Measurements from ENCODE around the gene SLAMF7. TPM values are rescaled to one million over a fixed set of nuclear protein-coding genes. Genes with fewer than 3 reads are reported as not detected.

The SLAMF7 gene
- polyA plus RNA-seq, 4 donors: 1.8 to 12.2 (median 3.7) TPM

DNA sequence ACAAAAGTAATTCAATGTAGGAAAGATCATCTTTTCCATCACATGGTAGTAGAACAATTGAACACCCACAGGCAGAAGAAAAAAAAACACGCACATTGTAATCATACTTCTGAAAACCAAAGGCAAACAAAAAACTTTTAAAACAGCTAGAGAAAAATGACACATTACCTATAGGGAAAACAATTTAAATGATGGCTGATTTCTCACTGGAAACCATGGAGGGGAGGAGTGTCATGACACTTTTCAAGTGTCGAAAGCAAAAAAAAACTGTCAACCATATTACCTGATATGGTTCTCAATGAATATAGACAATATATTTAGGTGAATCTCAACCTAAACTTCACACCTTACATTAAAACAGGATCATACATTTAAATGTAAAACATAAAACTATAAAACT is 776 bp upstream of the SLAMF7 start:
- no peaks in the 10 kb centered on the region for H3K27me3 ChIP-seq (ENCODE audit: control insufficient read depth in 3 of 3, insufficient read depth in 3 of 3, low read length in 3 of 3)
- DNase-seq (no peak), FAIRE-seq (peak; percentile 10)
- H3K27ac ChIP-seq (ENCODE audit: low read depth in 1 of 3, low read length in 2 of 3): no peak overlapping the region
- H3K4me3 ChIP-seq (ENCODE audit: low read depth in 1 of 3, low read length in 3 of 3): no peak overlapping the region
- H3K36me3 ChIP-seq (ENCODE audit: control insufficient read depth in 3 of 3, insufficient read depth in 2 of 3, low read depth in 1 of 3, low read length in 3 of 3): no peaks in the 10 kb centered on the region
- no peaks in the 10 kb centered on the region for H3K4me1 ChIP-seq (ENCODE audit: control insufficient read depth in 3 of 3, insufficient read depth in 2 of 3, low read depth in 1 of 3, low read length in 2 of 3)
- peaks cover 0 to 4% of the 10 kb centered on the region in 2 donors for H3K9me3 ChIP-seq (ENCODE audit: control insufficient read depth in 2 of 2, insufficient read depth in 1 of 2, low read depth in 1 of 2, low read length in 1 of 2)
- 85 to 94% (median 89%) methylated on average over 2 of the region's 2 CpGs for WGBS, 3 donors

DNA sequence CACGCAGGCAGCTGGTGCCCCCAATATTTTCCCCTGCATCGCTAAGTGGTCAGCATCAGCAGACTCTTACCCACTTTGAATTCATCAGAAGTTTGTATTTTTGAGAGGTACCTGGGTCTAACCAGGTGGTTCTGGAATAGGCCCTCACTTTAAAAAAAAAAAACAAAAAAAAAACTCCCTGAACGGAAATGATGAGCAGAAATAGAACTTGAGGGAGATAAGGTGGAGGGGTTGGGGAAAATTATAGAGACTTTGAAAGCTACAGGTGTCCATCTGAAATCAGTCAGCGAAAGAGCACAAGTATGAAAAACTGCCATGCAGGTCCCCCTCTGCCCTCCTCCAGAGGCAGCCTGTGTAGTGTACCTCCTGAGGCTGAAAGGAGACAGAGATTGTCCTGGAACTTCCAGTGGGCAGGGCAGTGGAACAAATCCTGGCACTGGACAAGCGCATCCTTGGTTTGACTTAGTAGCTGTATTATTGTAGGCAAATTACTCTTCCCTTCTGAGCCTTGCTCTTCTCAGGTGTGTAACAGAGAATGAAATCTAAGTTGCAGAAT is 1.2 kb downstream of the SLAMF7 start:
- H3K4me1 ChIP-seq (ENCODE audit: control insufficient read depth in 3 of 3, insufficient read depth in 2 of 3, low read depth in 1 of 3, low read length in 2 of 3): no peaks in the 10 kb centered on the region
- peaks cover 0 to 4% of the 10 kb centered on the region in 2 donors for H3K9me3 ChIP-seq (ENCODE audit: control insufficient read depth in 2 of 2, insufficient read depth in 1 of 2, low read depth in 1 of 2, low read length in 1 of 2)
- H3K4me3 ChIP-seq (ENCODE audit: low read depth in 1 of 3, low read length in 3 of 3): peak overlapping the region in 1 of 3 donors; percentile 31
- H3K36me3 ChIP-seq (ENCODE audit: control insufficient read depth in 3 of 3, insufficient read depth in 2 of 3, low read depth in 1 of 3, low read length in 3 of 3): no peaks in the 10 kb centered on the region
- H3K27me3 ChIP-seq (ENCODE audit: control insufficient read depth in 3 of 3, insufficient read depth in 3 of 3, low read length in 3 of 3): no peaks in the 10 kb centered on the region
- 70 to 86% (median 79%) methylated on average over 5 of the region's 5 CpGs for WGBS, 3 donors
- DNase-seq: no peak
- no peak for FAIRE-seq
- peak overlapping the region in 1 of 3 donors; percentile 79 for H3K27ac ChIP-seq (ENCODE audit: low read depth in 1 of 3, low read length in 2 of 3)

DNA sequence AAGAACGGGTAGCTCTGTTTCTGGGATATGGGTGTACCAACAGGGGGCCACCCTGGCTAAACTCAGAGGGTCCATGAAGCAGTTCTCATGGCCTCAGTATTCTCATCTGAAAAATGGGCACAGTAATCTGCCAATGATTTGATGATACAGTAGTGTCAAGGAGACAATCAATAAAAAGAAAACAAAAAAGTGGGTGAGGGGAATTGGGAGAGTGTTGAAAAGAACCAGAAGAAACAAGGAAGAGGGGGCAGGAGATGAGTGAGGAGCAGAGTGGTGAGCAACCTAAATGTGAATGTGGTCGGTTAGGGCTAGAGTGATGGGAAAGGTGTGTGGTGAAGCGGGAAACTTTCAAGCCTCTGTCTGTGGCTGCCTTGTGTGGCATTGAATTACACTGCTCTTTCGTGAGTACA is 2.0 kb downstream of the SLAMF7 start:
- FAIRE-seq (no peak), DNase-seq (no peak)
- H3K9me3 ChIP-seq (ENCODE audit: control insufficient read depth in 2 of 2, insufficient read depth in 1 of 2, low read depth in 1 of 2, low read length in 1 of 2): peaks cover 0 to 4% of the 10 kb centered on the region in 2 donors
- H3K4me3 ChIP-seq (ENCODE audit: low read depth in 1 of 3, low read length in 3 of 3): peak overlapping the region in 1 of 3 donors; percentile 32
- H3K36me3 ChIP-seq (ENCODE audit: control insufficient read depth in 3 of 3, insufficient read depth in 2 of 3, low read depth in 1 of 3, low read length in 3 of 3): no peaks in the 10 kb centered on the region
- WGBS, 3 donors: 75 to 88% (median 79%) methylated on average over 4 of the region's 4 CpGs
- H3K27ac ChIP-seq (ENCODE audit: low read depth in 1 of 3, low read length in 2 of 3): peak overlapping the region in 1 of 3 donors; percentile 59
- no peaks in the 10 kb centered on the region for H3K27me3 ChIP-seq (ENCODE audit: control insufficient read depth in 3 of 3, insufficient read depth in 3 of 3, low read length in 3 of 3)
- no peaks in the 10 kb centered on the region for H3K4me1 ChIP-seq (ENCODE audit: control insufficient read depth in 3 of 3, insufficient read depth in 2 of 3, low read depth in 1 of 3, low read length in 2 of 3)

DNA sequence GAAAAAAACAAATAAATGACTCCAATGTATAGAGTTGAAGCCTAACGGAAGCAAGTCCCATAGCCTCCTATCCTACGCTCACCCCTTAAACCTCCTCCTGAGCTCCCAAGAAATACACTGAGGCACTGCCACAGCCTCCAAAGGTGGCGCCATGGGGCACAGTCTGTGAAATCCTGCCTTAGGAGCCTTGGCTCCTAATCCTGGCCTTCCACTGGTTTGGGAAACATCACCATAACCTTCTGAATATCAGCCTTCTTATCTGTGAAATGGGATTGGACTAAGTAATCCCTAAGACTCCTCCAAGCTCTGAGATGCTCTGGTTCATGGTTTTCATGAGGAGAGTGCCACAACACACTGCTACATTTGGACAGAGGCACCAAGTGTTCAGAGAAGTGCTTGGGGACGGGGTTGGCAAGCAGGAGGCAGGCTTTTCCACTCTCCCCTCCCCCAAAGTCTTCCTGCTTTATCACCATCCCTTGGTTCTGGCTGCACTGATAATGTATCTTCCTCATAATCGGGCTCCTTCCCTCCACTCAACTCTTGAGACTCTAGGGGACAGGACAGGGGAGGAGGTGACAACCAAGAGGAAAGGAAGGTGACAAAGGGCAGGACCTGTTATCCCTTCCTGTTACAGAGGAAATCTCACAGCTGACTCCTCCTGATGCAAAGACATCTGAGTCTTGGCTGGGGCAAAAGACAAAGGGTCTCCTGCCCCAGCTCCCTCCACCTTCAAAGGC is 2.7 kb downstream of the SLAMF7 start:
- H3K27ac ChIP-seq (ENCODE audit: low read depth in 1 of 3, low read length in 2 of 3): peak overlapping the region in 2 of 3 donors; percentile 57 to 59
- H3K27me3 ChIP-seq (ENCODE audit: control insufficient read depth in 3 of 3, insufficient read depth in 3 of 3, low read length in 3 of 3): no peaks in the 10 kb centered on the region
- H3K9me3 ChIP-seq (ENCODE audit: control insufficient read depth in 2 of 2, insufficient read depth in 1 of 2, low read depth in 1 of 2, low read length in 1 of 2): no peaks in the 10 kb centered on the region
- WGBS, 3 donors: 65 to 84% (median 73%) methylated on average over 5 of the region's 5 CpGs
- H3K4me1 ChIP-seq (ENCODE audit: control insufficient read depth in 3 of 3, insufficient read depth in 2 of 3, low read depth in 1 of 3, low read length in 2 of 3): no peaks in the 10 kb centered on the region
- FAIRE-seq (no peak), DNase-seq (no peak)
- peak overlapping the region in 1 of 3 donors; percentile 8 for H3K4me3 ChIP-seq (ENCODE audit: low read depth in 1 of 3, low read length in 3 of 3)
- no peaks in the 10 kb centered on the region for H3K36me3 ChIP-seq (ENCODE audit: control insufficient read depth in 3 of 3, insufficient read depth in 2 of 3, low read depth in 1 of 3, low read length in 3 of 3)

DNA sequence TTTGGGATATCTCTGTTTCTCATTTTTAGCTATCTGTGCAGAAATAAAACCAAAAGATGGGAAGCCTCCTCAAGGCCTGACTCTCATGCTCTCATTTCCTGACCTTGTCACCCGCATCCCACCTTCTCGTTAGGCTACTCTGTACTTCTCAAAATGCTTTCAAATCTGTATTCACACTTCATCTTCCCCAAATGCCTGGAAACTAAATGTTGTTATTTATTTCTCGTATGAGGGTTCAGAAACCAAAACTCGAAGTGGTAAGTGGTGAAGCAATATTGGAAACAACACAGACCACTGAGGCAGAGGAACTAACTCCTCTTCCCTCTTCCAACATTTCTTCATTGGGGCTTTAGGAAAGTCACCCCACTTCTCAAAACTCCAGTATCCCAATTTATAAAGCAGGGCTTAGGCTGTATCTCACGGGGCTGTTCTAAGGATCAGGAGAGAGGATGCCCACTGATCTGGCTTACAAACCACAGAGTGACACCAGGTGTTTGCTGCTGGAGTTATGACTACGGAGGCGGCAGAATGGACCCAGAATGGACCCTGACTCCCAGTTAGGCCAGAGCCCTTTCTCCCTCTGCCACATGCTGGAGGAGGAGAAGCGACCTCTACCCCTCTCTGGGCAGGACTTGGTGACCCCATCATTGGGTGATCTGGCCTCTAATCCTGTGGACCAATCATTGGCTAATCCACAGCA is 3.5 kb downstream of the SLAMF7 start:
- no peak for FAIRE-seq
- H3K27ac ChIP-seq (ENCODE audit: low read depth in 1 of 3, low read length in 2 of 3): peak overlapping the region in 2 of 3 donors; percentile 24 to 59
- no peaks in the 10 kb centered on the region for H3K4me1 ChIP-seq (ENCODE audit: control insufficient read depth in 3 of 3, insufficient read depth in 2 of 3, low read depth in 1 of 3, low read length in 2 of 3)
- 74 to 90% (median 78%) methylated on average over 8 of the region's 8 CpGs for WGBS, 3 donors
- H3K4me3 ChIP-seq (ENCODE audit: low read depth in 1 of 3, low read length in 3 of 3): no peak overlapping the region
- no peak for DNase-seq
- H3K27me3 ChIP-seq (ENCODE audit: control insufficient read depth in 3 of 3, insufficient read depth in 3 of 3, low read length in 3 of 3): no peaks in the 10 kb centered on the region
- no peaks in the 10 kb centered on the region for H3K9me3 ChIP-seq (ENCODE audit: control insufficient read depth in 2 of 2, insufficient read depth in 1 of 2, low read depth in 1 of 2, low read length in 1 of 2)
- no peaks in the 10 kb centered on the region for H3K36me3 ChIP-seq (ENCODE audit: control insufficient read depth in 3 of 3, insufficient read depth in 2 of 3, low read depth in 1 of 3, low read length in 3 of 3)

GRCh38 chr1:160743266-160743665 is 4.2 kb downstream of the SLAMF7 start:
- H3K27ac ChIP-seq (ENCODE audit: low read depth in 1 of 3, low read length in 2 of 3): peak overlapping the region in 2 of 3 donors; percentile 24 to 60
- H3K9me3 ChIP-seq (ENCODE audit: control insufficient read depth in 2 of 2, insufficient read depth in 1 of 2, low read depth in 1 of 2, low read length in 1 of 2): no peaks in the 10 kb centered on the region
- WGBS, 3 donors: 84 to 89% (median 86%) methylated on average over 3 of the region's 3 CpGs
- H3K4me3 ChIP-seq (ENCODE audit: low read depth in 1 of 3, low read length in 3 of 3): no peak overlapping the region
- no peaks in the 10 kb centered on the region for H3K4me1 ChIP-seq (ENCODE audit: control insufficient read depth in 3 of 3, insufficient read depth in 2 of 3, low read depth in 1 of 3, low read length in 2 of 3)
- no peak for DNase-seq
- no peaks in the 10 kb centered on the region for H3K36me3 ChIP-seq (ENCODE audit: control insufficient read depth in 3 of 3, insufficient read depth in 2 of 3, low read depth in 1 of 3, low read length in 3 of 3)
- H3K27me3 ChIP-seq (ENCODE audit: control insufficient read depth in 3 of 3, insufficient read depth in 3 of 3, low read length in 3 of 3): no peaks in the 10 kb centered on the region
- FAIRE-seq: no peak

DNA sequence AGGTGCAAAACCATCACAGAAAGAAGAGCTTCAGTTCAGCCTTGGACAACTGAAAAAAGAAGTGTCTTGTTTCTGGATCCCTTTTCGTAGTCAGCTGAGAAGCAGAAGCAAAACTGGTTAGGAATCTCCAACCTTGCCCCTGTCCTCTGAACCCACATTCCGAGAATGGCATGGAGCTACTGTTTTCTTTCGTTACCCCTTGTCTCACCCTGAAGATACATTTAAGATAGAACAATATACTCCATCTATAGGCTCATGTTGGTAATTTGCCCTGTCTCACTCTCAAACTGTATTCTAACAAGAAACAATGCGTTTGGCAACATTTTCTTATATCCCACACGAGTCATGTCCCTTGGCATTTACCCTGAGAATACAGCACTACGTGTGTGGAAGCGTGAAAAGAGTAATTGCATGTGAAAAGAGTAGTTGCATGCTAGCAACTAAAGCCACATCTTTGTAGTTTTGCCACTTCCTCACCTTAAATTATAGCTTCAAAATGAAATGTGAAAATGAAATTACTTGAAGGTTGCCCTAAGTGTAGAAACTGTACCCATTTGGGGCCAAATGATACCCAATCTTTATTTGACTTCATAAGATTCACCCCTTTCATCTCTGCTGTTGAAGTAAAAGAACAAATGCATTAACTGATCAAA is 5.3 kb downstream of the SLAMF7 start:
- peak overlapping the region in 2 of 3 donors; percentile 2 to 9 for H3K27ac ChIP-seq (ENCODE audit: low read depth in 1 of 3, low read length in 2 of 3)

GRCh38 chr1:160744852-160745520 is 5.9 kb downstream of the SLAMF7 start:
- no peak for FAIRE-seq
- Histone ChIP-seq H3K4me3 (ENCODE audit: low read depth in 1 of 3, low read length in 3 of 3) (no peak overlapping the region), H3K27me3 (ENCODE audit: control insufficient read depth in 3 of 3, insufficient read depth in 3 of 3, low read length in 3 of 3) (peaks cover 0 to 4% (median 0%) of the 10 kb centered on the region in 3 donors), H3K36me3 (ENCODE audit: control insufficient read depth in 3 of 3, insufficient read depth in 2 of 3, low read depth in 1 of 3, low read length in 3 of 3) (no peaks in the 10 kb centered on the region), H3K4me1 (ENCODE audit: control insufficient read depth in 3 of 3, insufficient read depth in 2 of 3, low read depth in 1 of 3, low read length in 2 of 3) (no peaks in the 10 kb centered on the region), H3K27ac (ENCODE audit: low read depth in 1 of 3, low read length in 2 of 3) (peak overlapping the region in 1 of 3 donors; percentile 26), H3K9me3 (ENCODE audit: control insufficient read depth in 2 of 2, insufficient read depth in 1 of 2, low read depth in 1 of 2, low read length in 1 of 2) (no peaks in the 10 kb centered on the region)
- WGBS, 3 donors: 73 to 76% (median 74%) methylated on average over 5 of the region's 5 CpGs
- DNase-seq: no peak

More for the DNA sequence above, 5.3 kb downstream of the SLAMF7 start:
- Histone ChIP-seq H3K4me1 (ENCODE audit: control insufficient read depth in 3 of 3, insufficient read depth in 2 of 3, low read depth in 1 of 3, low read length in 2 of 3) (no peaks in the 10 kb centered on the region), H3K9me3 (ENCODE audit: control insufficient read depth in 2 of 2, insufficient read depth in 1 of 2, low read depth in 1 of 2, low read length in 1 of 2) (no peaks in the 10 kb centered on the region), H3K27me3 (ENCODE audit: control insufficient read depth in 3 of 3, insufficient read depth in 3 of 3, low read length in 3 of 3) (no peaks in the 10 kb centered on the region), H3K36me3 (ENCODE audit: control insufficient read depth in 3 of 3, insufficient read depth in 2 of 3, low read depth in 1 of 3, low read length in 3 of 3) (no peaks in the 10 kb centered on the region), H3K4me3 (ENCODE audit: low read depth in 1 of 3, low read length in 3 of 3) (no peak overlapping the region)
- WGBS, 3 donors: 59 to 82% (median 64%) methylated on average over 7 of the region's 7 CpGs
- DNase-seq (peak in 1 of 2 donors; percentile 27), FAIRE-seq (no peak)
